DMS153 (cell line): ENCODE measurements around the gene TRABD2B.

ENCODE experiments used
- DNase-seq: peaks from one replicate; lab custom pipeline; 2025; lab: John Stamatoyannopoulos, UW

The TRABD2B gene

GRCh38 chr1:47757226-47757975 is 239.8 kb downstream of the TRABD2B start:
- no peak for DNase-seq

DNA sequence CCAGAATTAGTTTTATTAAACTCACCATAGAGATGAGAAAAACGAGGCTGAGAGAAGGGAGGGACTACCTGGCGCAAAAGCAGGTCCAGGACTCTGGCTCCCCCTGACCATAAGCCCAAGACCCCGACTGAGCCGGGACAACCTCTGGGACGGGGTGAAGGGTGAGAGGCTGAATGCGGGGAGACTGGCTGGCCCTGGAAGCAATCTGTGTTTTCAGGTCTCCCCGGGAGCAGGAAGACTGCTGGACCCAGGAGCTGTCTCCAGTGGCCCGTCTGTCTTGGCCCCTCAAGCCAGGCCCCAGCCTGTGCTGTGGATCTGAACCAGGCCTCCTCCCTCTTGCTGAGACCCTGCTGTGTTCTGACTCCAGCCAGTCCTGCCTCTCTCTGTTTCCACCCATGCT is 240.8 kb downstream of the TRABD2B start:
- no peak for DNase-seq

DNA sequence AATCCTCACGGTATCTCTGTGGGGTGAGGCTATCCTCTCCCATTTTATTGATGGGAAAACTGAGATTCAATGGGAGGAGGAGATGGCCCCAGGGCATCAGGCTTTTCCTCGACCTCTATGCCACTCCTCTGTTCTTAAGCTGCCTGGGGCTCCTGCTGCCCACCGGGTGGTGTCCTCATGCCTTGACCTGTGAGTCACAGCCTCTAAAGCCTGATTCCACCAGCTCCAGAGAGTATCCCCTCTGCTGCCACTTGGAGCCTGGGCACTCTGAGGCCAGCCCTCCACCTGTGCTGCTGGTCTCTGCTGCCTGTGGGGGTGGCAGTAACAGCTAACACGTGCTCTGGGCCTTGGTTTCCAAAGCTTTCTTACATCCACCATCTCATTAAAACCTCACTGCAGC is 241.2 kb downstream of the TRABD2B start:
- DNase-seq, result no peak

DNA sequence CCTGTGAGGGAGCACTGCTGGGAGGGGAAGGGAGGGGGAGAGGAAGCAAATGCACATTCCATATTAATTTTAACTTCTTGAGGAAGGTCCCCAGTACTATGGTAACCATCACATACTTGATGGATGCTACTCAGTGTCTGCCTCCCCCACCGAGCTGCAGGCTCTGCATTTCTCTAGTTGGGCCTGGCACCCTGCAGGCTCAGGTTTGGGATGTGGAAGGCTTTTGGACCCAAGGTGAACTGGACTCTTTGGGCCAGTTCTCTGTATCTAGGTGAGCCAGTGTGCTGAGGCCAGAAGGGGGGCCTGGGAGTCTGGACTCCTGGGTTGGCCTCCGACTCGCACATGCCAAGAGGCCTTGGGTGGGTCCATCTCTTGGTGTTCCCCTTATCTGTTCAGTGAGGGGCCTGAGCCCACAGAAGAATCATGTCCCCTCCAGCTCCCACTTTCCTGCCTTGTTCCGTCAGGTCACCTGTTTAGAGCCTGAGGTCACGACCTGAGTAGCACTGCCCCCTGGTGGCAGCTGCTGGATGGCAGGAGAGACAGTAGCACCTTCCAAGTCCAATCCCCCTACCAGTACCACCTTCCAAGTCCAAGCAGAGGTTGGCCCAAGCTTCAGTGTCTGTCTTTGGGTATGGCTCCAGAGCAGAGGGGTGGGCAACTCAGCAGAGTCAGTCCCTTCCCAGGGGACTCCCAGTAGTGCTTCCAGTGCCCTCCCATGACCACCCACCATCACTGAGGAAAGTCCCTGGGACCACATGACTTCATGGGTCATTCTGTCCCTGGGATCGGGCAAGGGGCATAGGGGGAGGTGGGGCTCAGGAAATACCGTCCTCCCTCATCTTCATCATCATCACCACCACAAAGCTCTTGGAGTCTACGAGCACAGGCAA is 241.8 kb downstream of the TRABD2B start:
- DNase-seq, result no peak

DNA sequence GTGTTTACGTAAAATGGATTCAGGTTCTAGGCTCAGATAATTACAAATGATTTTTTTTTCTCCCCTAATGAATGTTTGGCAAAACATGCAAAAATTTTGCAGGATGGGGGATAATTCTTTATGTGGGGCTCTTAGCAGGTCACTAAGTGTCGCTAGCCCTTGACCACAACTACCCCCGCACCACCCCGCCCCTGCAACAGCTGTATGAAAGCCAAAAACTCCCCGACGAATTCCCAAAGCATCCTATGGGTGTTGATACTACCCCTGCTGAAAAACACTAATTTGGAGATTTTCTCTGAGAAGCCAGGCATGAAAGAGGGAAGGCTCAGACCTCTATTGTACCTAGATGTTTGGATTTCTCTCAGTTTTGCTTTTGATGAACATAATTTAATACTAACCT is 243.0 kb downstream of the TRABD2B start:
- no peak for DNase-seq

DNA sequence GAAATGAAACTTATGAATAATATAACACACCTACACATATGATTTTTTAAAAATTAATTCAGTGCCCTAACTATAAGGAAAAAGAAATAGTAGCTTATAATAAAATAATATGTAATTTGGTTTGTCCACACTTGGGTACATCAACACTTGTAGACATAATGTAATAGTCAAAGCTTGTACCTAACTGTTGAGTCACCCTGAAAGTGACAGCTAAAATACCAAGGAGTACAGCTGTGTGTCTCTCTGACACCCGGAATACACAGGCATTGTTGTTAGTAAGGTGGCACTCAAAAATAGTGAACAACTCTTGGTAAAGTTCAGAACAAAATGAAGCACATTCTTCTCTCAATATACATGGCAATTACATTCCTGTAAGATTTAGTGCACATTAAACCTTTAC is 243.4 kb downstream of the TRABD2B start:
- DNase-seq, result no peak

- no peak for DNase-seq
Measured at GRCh38 chr1:47752559-47752958, 244.6 kb downstream of the TRABD2B start.

GRCh38 chr1:47751996-47752451 is 245.2 kb downstream of the TRABD2B start:
- peak; percentile 69 for DNase-seq

- DNase-seq, result peak; percentile 92
Measured at GRCh38 chr1:47751193-47751592, 246.0 kb downstream of the TRABD2B start.

- DNase-seq, result no peak
Measured at GRCh38 chr1:47745715-47746609, 251.2 kb downstream of the TRABD2B start.

- DNase-seq, result no peak
Measured at GRCh38 chr1:47742890-47743760, 254.1 kb downstream of the TRABD2B start.

DNA sequence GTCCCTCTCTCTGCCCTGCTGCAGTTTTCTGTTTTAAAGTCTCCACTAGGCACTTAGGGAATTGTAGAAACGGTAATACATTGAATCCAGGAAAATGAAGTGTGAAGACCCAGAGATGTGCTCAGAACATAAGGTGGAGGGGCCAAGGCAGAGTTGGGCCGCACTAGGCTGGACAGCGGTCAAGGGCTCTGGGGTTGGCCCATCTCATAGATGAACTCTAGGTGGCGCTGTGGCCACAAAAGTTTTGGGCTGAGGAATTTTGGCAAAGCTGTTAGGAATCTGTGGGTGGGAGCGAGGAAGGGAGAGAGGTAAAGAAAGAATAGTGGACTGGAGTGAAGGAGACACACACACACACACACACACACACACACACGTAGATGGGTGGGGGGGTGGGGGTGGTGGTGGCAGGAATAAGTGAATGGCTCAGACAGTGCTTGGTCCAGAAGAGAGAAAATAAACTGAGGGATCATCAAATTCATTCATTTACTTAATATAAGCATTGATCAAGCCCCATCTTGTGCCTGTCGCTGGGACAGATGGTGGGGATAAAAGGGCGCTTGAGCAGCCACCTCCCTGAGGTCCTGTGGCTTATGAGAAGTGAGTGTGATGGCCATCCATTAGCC is 258.5 kb downstream of the TRABD2B start:
- no peak for DNase-seq

DNA sequence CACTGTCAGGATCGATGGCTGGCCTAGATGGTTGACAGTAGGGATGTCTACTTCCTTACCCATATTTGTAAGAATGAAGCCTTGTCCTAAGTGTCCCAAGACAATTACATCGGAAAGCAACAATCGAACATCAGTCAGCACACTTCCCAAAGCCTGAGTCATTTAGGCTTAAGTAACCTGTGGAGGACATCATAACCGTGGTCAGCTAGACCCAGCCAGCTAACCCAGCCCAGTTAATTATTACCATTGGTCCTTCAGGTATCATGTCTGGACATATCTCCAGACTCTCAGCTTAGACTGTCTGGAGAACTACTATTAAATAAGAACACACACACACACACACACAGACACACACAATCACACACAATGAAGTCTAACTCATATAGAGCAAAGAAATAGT is 264.7 kb downstream of the TRABD2B start:
- DNase-seq, result no peak

DNA sequence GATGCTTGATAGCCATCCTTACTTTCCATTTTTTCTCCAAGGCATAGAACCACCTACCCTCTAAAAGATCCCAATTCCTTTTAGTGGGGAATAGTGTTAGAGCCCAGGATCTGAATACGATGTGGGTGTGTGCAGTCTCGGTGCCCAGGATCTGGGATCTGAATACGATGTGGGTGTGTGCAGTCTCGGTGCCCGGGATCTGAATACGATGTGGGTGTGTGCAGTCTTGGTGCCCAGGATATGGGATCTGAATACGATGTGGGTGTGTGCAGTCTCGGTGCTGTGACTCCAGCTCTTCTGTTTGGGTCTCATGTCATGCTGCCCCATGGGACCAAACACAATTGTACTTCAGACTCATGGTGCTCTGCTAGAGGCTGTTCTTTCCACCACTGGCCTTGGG is 265.5 kb downstream of the TRABD2B start:
- DNase-seq, result no peak

DNA sequence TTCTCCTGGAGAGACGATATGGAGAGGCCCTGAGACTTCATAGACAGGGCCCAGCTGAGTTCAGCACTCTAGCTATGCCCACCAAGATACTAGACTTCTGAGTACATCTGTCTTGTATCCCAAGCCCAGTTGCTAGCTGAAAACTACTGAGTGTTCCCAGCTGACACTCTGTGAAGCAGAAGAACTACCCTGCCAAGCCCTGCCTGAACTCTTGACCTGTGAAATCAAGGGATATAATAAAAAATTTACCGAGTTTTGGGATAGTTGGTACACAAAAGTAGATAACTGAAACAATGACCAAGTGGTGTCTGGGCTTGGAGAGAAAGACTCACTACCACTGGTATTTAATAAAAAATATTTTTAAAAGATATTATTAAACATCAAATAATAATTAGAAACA is 267.5 kb downstream of the TRABD2B start:
- no peak for DNase-seq

GRCh38 chr1:47727697-47728085 is 269.5 kb downstream of the TRABD2B start:
- DNase-seq, result no peak

- peak; percentile 78 for DNase-seq
Measured at GRCh38 chr1:47727051-47727696, 270.0 kb downstream of the TRABD2B start.

GRCh38 chr1:47725992-47726855 is 271.0 kb downstream of the TRABD2B start:
- peak; percentile 78 for DNase-seq

DNA sequence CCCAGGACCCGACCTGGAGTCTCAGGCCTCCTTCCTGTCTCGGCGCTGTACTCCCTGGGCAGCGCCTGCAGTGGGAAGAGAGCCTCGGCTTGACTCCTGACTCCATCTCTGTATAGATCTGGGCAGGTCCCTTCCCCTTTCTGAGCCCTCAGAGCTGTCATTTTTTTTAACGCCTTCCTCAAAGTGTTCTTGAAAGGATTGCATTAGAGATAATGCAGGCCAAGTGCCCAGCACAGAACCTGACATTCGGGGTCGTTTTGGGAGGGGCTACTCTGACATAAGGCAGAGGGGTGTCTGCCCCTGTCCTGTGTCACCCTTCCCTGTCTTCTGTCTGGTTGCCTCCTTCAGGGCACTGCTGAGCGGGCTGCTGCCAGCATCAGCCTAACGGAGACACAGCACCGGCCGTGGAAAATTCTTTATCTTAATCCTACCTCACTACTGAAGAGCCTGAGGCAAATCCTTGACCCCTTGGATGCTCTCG is 271.6 kb downstream of the TRABD2B start:
- no peak for DNase-seq
